ENCODE measurements around the gene PIK3R5.

Gene PIK3R5

DNA sequence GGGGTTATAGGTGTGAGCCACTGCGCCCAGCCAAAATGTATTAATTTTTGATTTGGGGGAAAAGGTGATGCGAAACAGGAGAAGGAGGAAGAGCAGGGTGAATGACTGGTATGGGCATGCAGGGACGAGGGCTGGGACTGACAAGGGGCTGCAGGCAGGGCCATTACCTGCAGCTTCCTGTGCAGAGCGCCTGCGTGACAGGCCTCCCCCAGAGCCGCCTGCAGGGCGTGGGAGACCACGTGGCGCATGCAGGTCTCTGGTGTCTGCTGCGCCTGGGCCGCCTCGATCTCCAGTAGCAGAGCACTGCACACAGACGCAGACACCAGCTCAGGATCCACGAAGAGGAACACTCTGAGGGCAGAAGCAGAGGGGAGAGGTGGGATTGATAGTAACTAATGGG lies 130.4 kb downstream of the PIK3R5 start:
- Mint-ChIP-seq H3K27ac (no peak overlapping the region), H3K36me3 (ENCODE audit: low read depth) (peaks cover 4% of the 10 kb centered on the region), H3K4me3 (no peak overlapping the region), H3K27me3 (ENCODE audit: low read depth) (no peaks in the 10 kb centered on the region), H3K4me1 (ENCODE audit: low read depth) (no peaks in the 10 kb centered on the region), H3K9me3 (no peaks in the 10 kb centered on the region)

- H3K9me3 Mint-ChIP-seq = no peaks in the 10 kb centered on the region
- H3K27me3 Mint-ChIP-seq (ENCODE audit: low read depth) = no peaks in the 10 kb centered on the region
- no peak overlapping the region for H3K27ac Mint-ChIP-seq
- no peaks in the 10 kb centered on the region for H3K4me1 Mint-ChIP-seq (ENCODE audit: low read depth)
- peaks cover 4% of the 10 kb centered on the region for H3K36me3 Mint-ChIP-seq (ENCODE audit: low read depth)
- no peak overlapping the region for H3K4me3 Mint-ChIP-seq
These were observed 132.7 kb downstream of the PIK3R5 start for GRCh38 chr17:8832711-8833352.

- Mint-ChIP-seq H3K4me1 (ENCODE audit: low read depth) (no peaks in the 10 kb centered on the region), H3K27me3 (ENCODE audit: low read depth) (no peaks in the 10 kb centered on the region), H3K4me3 (no peak overlapping the region), H3K27ac (no peak overlapping the region), H3K36me3 (ENCODE audit: low read depth) (peaks cover 3% of the 10 kb centered on the region), H3K9me3 (no peaks in the 10 kb centered on the region)
These were observed 134.2 kb downstream of the PIK3R5 start for GRCh38 chr17:8831234-8831849.

DNA sequence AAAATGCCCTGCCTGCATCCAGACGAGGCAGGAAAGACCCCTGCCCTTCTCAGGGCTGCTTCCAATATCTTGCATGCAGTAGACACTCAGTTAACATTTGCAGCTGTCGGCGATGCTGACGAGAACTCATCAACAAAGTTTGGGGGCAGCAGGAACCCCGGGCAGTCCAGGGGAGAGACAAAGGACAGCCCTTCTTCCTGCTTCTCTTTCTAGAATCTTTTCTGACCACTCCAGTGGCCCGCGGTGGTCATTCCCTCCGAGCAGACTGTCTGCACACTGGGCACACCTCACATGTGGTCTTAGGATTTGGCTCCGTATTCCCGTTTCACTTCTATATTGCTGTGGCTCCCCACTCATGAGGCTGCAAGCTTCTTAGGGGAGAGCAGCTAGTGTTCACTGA lies 135.4 kb downstream of the PIK3R5 start:
- no peaks in the 10 kb centered on the region for H3K4me1 Mint-ChIP-seq (ENCODE audit: low read depth)
- peaks cover 3% of the 10 kb centered on the region for H3K9me3 Mint-ChIP-seq
- H3K4me3 Mint-ChIP-seq = no peak overlapping the region
- H3K27ac Mint-ChIP-seq = no peak overlapping the region
- peaks cover 1% of the 10 kb centered on the region for H3K36me3 Mint-ChIP-seq (ENCODE audit: low read depth)
- no peaks in the 10 kb centered on the region for H3K27me3 Mint-ChIP-seq (ENCODE audit: low read depth)

DNA sequence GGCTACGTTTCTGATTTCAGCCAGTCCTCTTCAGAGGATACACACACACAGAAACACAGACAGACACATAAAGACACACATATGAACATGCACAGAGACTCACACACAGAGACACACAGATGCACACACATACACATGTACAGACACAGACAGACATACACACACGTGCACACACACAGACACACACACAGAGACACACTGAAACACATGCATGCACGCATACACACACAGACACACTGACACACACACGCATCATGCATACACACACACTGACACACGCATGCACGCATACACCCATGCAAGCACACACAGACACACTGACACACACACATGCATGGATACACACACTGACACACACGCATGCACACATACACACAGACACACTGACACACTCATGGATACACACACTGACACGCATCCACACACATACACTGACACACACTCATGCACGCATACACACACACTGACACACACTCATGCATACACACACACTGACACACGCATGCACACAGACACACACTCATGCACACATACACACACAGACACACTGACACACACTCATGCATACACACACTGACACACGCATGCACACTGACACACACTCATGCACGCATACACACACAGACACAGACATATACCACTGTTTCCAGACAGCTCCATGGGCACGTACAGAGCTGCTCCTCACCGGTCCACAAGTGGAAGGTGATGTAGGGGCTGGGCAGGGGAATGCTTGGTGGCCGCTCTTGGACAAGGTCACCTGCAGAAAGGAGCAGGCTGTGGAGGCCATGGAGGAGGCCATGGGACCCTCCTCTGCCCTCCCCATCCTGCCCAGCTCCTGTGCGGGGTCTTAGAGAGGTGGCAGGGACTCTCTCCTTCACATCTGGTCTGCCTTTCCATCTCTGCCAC lies 136.2 kb downstream of the PIK3R5 start:
- Mint-ChIP-seq H3K27ac (no peak overlapping the region), H3K27me3 (ENCODE audit: low read depth) (no peaks in the 10 kb centered on the region), H3K4me1 (ENCODE audit: low read depth) (no peaks in the 10 kb centered on the region), H3K9me3 (peaks cover 11% of the 10 kb centered on the region), H3K4me3 (no peak overlapping the region), H3K36me3 (ENCODE audit: low read depth) (peaks cover 3% of the 10 kb centered on the region)
